ENCODE measurements around the gene TREM2.

The TREM2 gene

DNA sequence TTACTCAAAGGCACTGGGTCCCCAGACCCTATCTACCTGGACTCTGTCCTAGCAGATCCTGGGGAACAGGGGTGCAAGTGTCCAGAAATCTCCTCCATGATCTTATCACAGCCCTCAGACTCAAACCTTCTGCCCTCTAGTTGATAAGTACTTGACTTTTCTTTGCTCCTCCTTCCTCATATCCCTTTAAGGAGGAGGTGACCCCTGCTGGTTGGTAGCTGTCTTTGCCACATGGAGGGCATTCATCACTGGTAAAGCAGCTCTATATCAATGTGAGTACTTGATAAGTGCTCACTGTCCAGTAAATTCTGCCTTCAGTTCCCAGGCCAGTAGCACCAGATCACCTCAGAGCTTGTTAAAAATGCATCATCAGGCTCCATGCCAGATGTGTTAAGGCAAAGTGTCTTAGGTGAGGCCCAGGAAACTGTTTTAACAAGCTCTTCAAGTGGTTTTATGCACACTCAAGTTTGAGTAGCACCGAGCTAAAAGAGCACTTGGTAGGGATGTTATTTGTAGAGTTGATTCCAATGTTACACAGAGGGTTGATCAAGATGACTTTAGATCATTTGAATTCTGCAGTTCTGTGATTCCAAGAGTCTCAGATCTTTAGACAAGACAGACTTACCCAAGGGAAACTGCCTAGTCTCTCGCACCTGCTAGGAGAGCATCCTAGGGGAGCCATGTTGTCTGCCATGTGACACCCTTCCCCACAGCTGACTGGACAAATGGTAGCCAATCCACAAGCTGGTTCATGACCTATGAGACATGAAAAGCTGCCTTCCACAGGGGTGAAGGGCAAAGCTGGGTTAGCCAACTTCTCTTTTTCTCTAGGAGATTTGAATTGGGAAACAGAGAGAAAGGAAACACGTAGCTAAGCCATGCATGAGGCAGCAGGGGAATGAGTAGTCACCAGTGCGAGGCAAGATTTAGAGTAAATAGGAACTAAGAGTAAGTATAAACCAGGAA is 19.4 kb upstream of the TREM2 start:
- DNase-seq (ENCODE audit: low read depth in 2 of 2), result no peak

DNA sequence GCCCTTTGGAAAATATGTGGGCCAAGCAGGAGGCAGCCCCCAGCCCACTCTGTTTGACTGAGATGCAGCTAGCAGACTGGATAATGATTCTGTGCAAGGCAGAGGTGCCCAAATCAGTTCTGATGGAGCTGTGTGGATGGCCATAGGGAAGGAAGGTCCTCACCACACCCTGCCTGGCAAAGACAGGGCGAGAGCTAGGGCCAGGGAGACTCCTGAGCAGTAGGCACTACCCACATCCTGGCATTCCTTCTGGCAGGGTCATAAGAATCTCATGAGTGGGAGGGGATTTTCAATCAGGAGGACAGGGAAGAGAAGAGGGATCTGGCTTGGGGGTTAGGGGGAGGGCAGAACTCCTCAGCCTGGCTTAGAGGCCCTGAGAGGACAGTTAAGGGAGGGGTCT is 18.6 kb upstream of the TREM2 start:
- no peak for DNase-seq (ENCODE audit: low read depth in 2 of 2)

DNA sequence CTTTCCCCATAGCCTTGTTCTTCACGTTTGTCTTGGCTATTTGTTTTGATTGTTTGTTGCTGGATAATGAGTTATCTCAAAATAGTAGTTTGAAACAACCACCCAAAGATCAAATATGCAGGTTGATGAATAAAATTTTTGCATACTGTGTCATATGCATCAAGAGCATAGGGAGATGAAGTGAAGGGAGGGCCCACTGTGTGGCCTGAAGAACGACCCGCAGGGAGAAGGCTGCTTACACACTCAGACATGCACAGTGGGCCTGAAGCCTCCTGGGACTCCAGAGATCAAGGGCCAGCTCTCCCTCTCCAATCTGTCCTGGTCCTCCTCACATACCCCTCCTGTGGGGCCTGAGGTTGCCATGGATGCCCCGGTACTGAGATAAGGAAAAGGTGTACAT is 16.2 kb upstream of the TREM2 start:
- DNase-seq (ENCODE audit: low read depth in 2 of 2), result no peak

DNA sequence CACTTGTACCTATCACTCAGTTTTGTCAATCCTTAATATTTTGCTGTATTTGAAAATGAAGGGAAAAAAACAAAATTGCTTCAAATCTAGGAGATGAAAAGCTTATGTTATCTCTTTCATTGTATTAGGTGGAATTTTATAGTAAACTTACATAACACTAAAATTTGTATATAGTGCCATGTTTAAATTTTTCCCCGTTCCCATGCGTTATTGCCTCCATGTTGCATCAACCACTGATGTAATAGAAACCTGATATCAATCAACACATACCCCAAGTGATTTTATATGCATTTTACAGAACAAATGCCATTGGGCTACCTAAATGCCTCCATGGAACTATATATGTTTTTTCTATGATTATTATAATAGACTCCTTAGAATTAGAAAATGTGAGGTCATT is 14.8 kb upstream of the TREM2 start:
- no peak for DNase-seq (ENCODE audit: low read depth in 2 of 2)

DNA sequence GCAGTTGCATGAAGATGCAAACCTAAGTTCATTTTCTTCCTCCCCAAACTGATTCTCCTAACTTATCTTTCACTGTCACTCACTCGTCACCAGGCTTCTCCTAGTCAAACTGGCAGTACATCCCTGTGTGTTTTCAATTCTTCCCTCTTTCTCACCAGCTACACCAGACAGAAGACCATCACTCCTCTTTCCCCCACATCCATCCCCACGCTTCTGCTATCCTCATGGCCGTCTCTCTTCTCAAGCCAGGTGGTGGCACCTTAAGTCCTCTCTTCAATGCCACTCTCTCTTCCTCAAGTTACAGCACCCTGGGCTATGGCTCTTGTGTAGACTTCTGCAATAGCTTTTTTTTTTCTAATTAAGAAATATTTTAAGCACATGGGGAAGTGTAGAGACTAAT is 14.4 kb upstream of the TREM2 start:
- no peak for DNase-seq (ENCODE audit: low read depth in 2 of 2)

DNA sequence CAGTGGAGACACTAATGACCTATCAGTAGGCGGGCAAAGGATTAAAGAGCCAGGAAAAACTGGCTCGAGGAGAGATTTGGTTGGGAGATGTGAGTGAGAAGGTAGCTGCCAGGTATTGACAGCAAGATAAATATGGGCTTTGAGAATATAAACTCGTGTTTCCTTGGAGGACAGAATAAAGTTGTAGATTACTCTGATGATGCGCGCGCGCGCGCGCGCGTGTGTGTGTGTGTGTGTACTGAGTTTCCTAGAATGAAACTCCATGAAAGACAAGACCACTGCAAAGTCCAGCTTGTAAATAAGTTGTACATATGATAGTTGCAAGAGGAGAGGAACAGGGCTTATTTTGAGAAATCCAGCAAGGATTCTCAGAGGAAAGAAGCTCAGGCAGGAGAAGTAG is 13.3 kb upstream of the TREM2 start:
- no peak for DNase-seq (ENCODE audit: low read depth in 2 of 2)

DNA sequence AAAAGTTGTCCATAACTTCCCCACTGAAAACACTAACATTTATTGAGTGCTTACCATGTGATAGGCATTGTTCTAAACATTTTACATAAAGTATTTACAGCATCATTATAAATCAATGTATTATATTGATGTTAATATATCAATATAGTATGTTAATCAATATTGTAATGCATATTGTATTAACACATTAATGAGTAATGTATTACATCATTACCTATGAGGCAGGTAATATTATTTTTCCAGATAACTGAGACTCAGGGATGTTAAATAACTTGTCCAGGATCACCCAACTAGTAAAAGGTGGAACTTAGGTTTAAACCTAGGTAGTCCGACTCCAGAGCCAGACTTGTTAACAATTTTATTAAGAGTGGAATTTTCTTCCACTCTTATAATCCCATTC is 12.2 kb upstream of the TREM2 start:
- no peak for DNase-seq (ENCODE audit: low read depth in 2 of 2)

DNA sequence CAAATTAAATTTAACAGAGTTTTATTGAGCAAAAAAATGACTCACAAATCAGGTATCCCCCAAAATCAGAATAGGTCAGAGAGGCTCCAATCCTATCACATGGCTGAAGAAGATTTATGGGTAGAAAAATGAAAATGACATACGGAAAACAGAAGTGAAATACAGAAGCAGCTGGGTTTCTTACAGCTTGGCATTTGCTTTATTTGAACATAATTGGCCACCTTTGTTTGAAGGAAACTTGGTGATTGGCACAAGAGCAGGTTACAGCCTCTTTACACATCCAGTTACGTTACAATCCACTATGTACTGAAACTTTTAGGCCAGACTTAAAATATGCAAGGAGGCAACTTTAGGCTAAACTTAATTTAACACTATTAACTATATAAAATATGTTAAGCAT is 11.7 kb upstream of the TREM2 start:
- no peak for DNase-seq (ENCODE audit: low read depth in 2 of 2)

DNA sequence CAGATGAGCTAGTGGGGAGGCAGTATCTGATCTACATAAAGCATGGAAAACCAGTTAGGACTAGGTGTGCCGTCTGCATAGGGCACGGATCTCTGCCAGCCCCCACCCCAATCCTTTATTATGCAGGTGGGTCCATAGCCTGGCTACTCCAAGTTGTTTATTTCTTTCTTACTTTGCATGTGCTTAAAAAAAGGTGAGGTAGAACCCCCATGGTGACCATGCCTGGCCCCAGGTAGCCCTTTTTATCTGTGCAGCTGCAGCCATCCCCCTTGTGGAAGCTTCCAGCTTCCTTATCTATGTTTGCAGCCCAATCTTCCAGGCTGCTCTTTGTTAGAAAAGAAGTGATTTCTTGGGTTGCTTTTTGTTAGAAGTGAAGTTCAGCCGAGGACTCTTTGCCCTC is 9.0 kb upstream of the TREM2 start:
- DNase-seq (ENCODE audit: low read depth in 2 of 2), result no peak

DNA sequence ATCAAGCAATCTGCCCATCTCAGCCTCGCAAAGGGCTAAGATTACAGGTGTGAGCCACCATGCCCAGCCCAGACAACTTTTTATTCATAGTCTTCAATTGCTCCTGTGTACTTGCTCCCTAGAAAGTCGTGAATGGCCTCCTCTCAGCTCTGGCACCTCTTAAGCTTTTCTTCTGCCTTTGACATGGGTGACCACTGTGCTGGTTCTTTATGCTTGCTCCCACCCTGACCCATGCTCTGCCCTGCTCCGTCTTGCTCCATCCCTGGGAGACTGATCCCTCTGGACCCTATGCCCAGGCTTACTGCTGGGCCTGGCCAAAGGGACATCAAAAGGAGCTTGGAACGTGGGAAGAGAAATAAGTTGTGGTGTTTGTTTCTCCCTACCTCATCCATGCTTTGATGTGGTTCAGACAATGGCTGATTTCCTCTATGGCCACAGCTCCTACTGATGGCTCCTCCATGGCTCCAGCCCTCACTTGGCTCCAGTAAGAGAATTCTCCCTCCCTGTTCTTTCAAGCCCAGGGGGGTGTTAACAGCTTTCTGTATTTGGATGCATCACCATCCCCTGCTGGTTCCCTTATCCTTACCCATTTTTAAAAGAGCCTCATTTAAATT is 7.7 kb upstream of the TREM2 start:
- DNase-seq (ENCODE audit: low read depth in 2 of 2), result no peak

DNA sequence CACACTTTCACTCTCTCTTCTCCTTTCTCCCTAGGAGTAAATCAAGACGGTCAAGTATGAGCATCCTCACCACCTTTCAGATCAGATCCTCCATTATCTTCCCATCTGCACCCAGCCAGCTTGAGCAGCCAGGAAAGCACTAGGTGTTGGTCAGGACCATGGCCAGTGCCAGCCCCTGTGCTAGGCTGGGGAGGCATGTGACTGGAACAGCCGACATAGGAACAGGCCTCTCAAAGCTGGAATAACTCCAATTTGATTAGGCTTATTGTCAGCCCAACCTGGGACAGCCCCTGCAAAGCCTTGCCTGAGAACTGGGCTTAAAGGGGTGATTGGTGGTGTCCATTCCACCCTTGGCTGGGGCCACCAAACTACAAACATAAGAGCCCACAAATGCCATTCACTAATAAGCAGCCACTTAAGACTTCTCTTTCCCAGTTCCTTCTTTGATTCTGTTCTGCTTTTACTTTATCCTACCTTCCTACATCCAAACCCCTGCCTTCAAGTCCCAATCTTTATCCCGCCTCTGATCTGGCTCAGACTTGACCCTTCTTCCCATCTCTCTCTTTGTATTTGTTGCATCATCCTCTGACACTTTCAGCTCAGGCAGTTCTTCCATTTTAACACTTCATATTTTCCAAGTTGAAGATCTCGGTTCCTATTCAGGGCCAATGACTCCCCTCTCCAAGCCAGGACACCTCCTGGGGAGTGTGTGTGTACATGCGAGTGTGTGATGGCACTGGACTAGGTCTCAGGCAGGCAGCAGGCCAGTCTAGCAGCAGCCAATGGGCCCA is 4.5 kb upstream of the TREM2 start:
- no peak for DNase-seq (ENCODE audit: low read depth in 2 of 2)

DNA sequence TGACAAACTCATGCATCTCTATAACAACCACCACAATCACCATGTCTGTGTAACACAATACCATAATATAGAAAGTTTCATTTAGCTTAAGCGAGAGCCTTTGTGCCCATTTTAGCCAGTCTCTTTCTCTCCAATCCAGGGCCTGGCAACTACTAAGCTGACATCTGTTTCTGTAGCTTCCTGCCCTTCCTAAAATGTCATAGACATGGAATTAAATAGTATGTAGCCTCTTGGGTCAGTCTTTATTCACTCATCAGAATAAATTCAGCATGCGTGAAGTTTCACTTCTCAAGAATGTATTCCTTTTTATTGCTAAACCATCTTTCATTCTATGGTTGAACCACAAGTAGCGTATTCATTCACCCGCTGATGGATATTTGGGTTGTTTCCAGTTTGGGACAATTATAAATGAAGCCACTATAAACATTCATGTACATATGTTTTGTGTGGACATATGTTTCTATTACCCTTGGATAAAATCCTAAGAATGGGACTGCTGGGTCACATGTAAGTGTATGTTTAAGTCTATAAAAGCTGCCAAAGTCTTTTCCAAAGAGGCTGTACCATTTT is 1.7 kb upstream of the TREM2 start:
- no peak for DNase-seq (ENCODE audit: low read depth in 2 of 2)

DNA sequence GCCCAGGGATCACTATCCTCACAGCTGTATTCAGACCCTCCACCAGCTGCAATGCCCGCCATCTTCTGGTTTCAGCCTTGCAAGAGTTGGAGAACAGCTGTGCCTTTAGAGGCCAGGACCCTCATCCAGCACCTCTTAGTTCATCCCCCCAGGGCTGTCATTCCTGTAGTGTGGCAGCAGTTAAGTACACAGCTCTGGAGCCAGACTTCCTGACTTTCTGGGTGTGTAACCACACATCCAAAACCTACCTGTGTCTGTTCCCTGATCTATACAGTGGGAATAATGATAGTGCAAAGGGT is 452 bp upstream of the TREM2 start:
- no peak for DNase-seq (ENCODE audit: low read depth in 2 of 2)

DNA sequence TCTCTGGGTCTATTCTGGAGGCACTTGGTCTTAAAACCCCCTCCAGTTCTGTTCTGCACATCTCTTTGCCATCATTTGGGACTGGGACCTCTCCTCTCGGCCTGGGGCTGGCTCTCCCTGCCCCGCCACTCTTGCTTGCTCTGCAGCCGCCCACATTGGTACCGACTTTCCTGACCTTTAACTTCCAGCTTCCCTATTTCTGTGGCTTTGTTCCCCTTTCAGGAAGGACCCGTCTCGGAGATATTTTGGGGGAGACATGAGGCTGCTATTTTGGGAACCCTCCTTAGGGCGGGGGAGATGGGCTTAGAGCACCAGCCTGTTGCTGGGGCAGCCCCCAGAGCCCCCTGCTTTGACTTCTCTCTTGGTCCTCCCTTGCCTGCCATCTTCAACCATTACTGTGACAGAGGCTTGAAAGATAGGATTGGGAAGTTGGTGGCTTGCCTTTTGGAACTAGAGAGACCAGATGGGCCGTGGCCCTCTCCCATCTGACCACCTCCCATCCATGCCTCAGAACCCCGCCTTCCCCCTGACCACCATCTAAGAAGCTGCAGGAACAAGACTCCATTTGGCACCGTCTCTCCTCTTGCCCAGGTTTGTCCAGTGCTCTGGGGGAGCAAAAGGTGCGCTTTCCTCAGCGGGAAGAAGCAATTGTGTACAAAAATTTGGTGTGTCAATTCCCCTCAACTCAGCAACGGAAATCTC is 914 bp downstream of the TREM2 start:
- DNase-seq (ENCODE audit: low read depth in 2 of 2), result no peak

DNA sequence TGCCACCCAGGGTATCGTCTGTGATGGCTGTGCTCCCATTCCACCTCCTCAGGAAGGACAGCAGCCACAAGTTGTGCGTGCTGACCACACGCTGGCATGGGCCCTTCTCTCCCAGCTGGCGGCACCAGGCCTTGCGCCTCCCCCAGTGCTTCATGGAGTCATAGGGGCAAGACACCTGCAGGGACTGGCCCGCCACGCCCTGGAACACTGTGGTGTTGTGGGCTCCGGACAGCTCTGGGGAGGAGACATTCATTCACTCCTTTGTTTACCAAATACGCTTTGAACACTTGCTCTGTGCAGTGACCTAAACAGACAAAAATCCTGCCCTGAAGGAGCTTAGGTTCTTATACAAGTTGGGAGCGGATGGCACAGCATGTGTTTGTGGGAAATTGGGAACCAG is 1.5 kb downstream of the TREM2 start:
- no peak for DNase-seq (ENCODE audit: low read depth in 2 of 2)

DNA sequence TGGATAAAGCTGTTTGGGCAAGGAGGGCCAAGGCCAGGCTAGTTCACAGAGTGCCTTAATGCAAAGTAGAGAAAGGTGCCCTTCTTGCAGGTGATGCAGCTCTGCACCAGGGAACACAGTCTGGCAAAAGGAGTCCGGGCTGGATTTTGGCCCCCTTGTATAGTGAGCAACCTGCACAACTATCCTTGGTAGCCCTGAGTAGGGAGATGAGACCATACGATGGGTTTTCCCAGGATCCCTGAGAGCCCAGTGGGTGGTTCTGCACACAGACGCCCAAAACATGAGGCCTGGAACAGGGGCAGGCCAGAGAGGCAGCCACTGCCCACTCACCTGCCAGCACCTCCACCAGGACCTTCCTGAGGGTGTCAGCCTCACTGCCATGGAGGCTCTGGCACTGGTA is 2.0 kb downstream of the TREM2 start:
- no peak for DNase-seq (ENCODE audit: low read depth in 2 of 2)

DNA sequence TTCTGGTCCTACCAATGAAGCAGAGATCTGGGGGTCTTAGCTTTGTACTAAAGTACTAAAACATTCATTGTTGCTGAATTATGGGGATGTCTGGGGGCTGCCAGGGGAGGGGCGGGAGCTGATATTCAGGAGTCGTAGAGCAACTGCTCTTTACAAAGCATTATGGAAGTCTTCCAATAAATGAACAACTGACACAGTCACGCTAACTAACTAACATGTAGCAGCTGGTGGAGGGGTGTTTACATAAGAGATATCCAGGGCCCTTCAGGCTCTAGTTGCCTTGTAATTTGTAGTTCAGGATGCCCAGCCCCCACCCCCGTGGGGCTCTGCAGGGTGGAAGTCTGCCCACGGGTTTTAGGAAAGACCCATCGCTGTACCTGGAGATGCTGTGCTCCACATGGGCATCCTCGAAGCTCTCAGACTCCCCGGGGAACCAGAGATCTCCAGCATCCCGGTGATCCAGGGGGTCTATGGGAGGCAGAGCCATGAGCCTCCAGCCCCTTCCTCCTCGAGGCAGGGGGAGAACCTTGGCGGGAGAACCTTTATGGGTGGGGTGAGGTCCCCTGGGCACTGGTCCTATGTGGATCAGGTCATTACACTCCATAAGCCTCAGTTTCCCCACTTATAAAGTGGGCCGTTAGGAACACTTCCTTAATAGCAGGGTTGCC is 3.4 kb downstream of the TREM2 start:
- DNase-seq (ENCODE audit: low read depth in 2 of 2), result no peak

DNA sequence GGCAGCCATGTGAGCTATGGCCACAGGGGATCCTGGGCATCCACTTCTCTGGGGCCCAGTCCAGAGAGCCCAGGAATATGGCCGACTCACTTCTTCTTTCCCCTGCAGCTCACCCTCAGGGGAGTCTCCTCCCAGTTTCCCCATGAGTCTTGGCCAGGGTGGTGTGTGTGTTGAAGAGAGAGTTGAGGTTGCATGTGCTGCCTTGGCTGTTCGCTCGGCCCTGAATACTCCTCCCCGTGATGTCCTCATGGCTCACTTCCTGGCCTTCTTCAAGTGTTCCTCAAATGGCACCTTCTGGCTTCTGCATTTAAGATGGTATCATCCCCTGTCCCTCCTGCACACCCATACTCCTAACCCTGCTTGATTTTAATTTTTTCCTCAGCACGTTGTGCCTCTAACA is 5.6 kb downstream of the TREM2 start:
- DNase-seq (ENCODE audit: low read depth in 2 of 2), result no peak

DNA sequence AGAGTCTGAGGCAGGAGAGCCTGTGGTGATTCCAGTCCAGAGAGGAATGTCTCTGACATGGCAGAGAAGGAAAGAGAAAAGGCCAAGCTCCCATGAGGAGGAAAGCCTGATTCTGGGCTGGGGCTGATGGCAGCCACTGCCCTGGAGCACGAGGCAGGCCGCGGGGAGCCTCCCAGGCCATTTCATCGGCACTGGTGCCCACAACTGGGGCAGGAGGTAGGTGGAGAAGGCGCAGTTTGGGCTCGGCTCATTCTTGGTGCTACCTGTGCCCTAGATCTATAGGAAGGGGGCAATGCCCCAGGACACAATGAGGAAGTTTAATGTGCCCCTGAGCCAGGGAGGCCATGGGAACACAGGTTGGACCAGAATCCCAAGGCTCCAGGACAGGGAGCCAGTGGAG is 6.1 kb downstream of the TREM2 start:
- DNase-seq (ENCODE audit: low read depth in 2 of 2), result no peak

DNA sequence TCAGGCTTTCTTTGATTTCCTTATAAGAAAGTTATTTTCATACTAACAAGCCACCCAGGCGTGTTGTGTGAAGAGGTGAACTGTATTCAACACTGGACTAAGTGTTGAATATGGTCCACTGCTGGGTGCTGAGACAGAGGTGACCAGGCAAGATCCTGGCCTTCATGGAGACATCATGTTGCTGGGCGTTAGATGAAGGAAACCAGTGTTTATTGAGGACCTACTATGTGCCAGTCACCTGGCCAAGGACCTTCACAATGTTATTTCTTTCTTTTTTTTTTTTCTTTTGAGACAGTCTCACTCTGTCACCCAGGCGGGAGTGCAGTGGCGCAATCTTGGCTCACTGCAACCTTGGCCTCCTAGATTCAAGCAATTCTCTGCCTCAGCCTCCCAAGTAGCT is 6.9 kb downstream of the TREM2 start:
- no peak for DNase-seq (ENCODE audit: low read depth in 2 of 2)

DNA sequence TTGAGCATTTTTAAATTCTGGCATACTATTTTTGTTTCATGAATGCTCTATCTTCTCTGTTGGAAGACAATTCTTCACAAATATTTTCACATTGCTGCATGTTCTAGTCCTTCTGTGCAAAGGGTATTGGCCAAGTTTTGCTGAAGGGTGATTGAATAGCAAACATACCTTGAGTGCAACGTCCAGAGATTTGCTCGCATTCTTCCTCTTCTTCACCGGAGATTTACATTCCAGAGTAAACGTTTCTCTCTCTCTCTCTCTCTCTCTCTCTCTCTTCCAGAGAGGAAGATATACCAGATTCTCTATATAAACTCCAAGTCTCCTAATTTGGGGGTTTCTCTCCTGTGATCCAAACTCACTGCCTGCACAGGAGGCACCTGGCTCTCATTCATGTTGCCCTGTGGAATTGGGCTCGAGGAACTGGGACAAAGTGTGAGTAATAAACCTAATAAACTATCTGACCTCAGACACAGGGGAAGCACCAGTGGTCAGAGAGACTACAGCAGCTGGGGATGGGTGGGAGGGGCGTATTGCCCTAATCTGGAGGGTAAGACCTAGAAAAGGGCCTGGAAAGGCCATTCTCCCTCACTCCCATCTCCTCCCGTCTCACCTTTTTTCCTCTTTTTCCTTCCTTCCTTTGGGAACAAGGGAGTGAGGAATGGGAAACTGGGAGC is 7.6 kb downstream of the TREM2 start:
- DNase-seq (ENCODE audit: low read depth in 2 of 2), result no peak
